ENCODE measurements around the gene KNOP1.
"Not testable (repeated sequence)": the region's sequence is repeated elsewhere in the genome, so short reads cannot be mapped to it uniquely, and the experiment has no call there.

Gene KNOP1

DNA sequence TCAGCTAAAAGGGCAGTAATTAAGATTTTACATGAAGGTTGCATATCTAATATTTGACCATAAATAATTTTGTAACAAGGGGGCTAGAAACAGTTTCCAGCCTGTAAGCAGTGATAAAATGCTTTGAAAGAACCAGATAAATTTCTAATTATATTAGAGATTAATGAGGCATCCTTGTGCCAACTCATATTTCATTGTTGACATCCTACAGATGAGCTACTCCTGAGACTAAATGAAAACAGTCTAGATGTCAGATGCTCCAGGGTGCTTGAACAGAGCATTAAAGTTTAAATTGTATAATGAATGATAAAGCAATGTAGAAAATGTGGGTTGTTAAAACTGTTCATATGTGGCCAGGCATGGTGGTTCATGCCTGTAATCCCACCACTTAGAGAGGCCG, 23.3 kb upstream of the KNOP1 start:
- no peak for DNase-seq (ENCODE audit: low read depth)

DNA sequence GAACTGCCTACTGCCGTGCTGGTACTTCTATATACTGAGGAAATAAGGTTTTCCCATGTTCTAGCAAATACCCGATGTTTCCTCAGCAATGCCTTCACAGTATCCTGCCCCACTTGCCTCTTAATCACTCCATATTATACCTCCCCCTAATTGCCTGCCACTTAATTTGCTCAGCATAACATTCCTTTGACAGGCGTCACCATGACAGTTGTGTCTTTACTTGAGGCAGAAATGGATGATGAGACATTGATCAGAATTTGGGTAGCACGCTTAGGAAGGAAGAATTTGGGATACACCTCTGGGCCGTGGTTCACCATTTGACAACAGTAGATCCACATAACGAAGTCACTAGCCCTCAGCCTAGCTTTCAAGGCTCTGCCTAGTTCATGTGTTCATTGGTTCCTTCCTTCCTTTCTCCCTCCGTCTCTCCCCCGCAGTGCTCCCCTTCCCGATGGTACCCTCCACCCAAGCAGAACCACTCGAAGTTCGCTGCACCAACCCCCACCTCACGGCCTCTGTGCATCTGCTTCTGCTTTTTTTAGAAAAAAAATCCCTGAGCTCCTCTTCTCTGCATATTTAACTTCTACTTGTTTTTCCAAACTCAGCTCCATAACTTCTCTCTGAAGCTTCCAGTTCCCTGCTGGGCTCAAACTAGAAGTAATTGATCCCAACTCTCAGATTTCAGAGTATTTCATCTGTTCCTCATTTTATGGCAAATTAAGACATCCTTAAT, 19.4 kb upstream of the KNOP1 start:
- no peak for DNase-seq (ENCODE audit: low read depth)

DNA sequence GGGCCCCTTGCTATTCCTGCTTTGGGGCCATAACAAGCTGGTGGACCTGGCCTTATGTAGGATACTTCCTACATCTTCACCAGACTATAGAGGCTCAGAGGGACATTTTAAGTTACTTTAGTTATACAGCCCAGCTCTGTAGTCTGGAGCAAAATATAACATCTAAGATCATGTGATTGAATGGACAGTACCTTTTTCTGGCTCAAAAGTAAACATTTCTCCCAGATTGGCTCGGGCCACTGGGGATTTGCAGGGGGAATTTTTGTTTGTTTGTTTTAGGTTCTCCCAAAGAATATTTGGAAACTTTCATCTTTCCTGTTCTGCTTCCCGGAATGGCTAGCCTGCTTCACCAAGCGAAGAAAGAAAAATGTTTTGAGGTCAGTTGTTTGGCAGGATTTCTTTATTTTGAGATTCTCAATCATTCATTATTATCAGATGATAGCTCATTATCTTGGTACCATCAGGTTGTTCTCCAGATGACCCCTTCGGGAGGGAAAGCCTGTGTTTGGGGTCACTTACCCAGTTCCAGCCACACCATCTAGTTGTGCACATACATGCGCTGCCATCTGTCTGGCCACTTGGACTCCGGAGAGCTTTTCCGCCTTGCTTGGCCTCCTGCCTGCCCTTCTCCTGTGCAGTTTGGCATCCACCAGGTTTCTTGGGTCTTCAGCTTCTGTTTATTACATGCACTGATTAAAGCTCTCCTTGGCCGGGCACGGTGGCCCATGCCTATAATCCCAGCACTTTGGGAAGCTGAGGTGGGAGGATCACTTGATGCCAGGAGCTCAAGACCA, 17.2 kb upstream of the KNOP1 start:
- no peak for DNase-seq (ENCODE audit: low read depth)

DNA sequence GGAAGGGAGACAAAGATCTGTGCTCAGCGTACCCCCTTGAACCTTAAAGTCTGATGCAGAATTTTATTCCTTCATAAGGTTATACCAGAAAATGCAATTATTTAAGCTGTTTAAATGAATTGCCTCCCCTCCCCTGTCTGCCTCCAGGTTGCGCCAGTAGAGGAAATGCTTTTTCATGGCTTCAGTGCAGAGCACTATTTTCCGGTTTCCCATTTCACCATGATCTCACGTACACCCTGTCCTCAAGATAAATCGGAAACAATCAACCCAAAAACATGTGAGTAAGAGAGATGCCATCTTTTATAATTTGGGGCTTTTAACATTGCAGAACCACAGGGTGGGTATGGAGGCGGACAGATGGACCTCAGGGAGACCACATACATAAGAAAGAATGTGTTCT, 15.5 kb upstream of the KNOP1 start:
- no peak for DNase-seq (ENCODE audit: low read depth)

DNA sequence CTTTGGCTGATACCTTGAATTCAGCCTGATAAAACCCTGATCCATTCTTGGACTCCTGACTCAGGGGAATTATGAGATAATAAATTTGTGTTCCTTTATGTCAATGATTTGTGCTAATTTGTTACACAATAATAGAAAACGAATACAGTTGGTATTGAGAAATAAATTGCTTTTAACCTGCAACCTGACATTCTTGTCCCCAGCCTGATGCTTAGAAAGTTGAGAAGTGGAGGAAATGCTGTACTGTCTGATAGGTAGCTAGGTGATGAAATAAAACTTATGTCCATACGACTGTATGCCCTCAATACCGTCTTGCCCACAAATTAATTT, 10.6 kb upstream of the KNOP1 start:
- no peak for DNase-seq (ENCODE audit: low read depth)

DNA sequence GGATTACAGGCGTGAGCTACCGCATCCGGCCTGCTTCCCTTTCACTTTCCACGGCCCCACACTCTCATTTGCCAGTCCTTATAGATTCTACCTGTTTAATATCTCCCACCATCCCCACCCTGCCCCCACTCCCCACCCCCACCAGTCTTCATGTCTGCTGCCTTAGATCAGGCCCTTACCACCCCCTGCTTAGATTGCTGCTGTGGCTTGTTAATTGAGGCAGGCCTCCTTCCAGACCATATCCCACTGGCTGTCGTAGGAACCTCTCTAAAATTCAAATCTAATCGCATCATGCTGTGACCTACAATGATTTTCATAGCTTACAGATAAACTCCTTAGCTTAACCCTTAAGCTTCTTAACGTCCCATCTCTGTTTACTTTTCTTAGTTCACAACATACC, 5.0 kb upstream of the KNOP1 start:
- DNase-seq (ENCODE audit: low read depth) = no peak

DNA sequence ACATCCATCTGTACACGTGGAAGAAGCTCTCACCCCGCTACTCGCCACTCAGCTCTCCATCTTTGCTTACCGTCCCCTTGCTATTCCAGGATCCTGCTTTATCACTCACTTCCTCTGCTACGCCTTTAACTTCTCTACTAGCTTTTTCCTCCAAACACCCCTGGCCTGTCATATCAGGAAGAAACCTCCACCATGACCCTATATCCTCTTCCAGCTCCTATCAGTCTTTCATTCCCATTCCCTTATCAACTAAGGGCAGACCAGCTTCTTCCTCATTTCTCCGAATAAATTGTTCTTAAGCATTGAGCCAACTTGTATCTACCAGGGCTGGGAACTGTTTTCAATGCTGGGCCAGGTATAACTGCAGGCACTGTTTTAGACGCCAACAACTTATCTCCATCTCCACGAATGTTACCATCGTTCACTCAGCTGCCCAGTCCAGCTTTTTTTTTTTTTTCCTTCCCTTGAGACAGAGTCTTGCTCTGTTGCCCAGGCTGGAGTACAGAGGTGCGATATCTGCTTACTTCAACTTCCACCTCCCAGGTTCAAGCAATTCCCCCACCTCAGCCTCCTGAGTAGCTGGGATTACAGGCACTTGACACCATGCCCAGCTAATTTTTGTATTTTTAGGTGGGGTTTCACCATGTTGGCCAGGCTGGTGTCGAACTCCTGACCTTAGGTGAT, 4.4 kb upstream of the KNOP1 start:
- no peak for DNase-seq (ENCODE audit: low read depth)

DNA sequence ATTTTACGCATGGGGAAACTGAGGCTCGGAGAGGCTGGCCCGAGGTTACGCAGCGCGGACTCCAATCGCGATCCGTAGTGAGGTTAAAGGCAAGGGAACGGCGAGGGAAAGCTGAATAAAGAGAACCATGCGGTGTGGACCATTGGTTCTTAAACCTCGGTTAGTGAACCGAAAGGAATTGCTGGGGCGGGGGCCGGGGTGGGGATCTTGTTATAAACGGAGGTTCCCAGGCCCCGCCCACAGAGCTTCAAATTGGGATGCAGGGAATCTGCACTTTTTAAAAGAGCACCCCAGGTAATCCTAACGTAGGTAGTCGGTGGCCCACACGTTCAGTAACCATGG, 568 bp upstream of the KNOP1 start:
- DNase-seq (ENCODE audit: low read depth) = no peak

DNA sequence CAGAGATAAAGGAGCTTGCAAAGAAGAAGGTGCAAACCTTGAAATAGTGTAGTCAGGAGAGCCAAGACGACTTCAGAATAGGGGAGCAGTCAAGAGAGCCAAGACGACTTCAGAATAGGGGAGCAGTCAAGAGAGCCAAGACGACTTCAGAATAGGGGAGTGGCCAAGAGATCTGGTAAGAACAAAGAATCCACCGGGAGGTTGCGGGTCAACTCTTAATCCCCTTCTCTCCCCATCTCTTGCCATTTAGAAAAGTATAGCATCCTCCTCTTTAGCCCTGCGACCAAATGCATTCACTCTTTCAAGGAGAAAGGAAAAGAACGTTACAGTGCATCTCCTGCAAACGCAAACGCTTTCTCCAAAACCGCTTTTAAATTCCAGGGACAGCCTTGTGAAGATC, 713 bp downstream of the KNOP1 start:
- peak; percentile 35 for DNase-seq (ENCODE audit: low read depth)

DNA sequence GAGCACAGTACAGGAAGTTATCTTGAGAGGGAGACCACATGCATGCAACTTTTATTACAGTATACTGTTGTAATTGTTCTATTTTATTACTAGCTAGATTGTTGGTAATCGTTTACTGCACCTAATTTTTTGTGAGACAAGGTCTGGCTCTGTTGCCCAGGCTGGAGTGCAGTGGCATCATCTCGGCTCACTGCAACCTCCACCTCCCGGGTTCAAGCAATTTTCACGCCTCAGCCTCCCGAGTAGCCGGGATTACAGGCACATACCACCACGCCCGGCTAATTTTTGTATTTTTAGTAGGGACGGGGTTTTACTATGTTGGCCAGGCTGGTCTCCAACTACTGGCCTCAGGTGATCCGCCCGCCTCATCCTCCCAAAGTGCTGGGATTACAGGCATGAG, 1.3 kb downstream of the KNOP1 start:
- not testable (repeated sequence) for DNase-seq (ENCODE audit: low read depth)

DNA sequence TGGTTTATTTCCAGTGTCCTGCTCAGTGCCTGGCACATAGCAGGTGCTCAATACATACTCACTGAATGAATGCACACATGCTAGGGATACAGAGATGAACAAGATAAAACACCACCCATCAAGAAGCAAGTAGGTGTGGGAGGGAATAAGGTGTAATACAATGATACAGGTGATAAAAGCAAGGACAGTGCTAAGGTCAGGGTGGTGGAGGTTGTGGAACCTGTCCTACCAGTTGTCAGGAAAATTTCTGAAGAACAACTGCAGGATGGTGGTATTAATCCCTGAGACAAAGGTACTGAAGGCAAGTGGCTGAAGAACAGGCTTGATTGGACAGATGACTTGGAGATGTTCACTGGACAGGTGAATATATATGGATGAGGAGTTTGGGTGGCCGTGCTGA, 1.8 kb downstream of the KNOP1 start:
- no peak for DNase-seq (ENCODE audit: low read depth)

DNA sequence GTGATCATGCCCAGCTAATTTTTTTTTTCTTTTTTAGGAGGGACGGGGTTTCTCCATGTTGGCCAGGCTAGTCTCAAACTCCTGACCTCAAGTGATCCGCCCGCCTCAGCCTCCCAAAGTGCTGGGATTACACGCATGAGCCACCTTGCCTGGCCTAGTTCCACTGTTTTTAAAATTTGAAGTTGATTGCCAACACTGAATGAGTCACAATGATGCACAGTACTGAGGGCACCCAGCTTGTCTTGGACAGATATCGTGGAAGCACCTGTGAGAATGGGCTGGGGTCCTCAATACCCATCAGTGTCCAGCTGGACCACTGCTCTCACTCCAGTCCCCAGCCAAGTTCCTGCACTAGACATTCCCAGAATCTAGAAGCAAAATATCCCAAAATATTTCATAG, 2.5 kb downstream of the KNOP1 start:
- no peak for DNase-seq (ENCODE audit: low read depth)

DNA sequence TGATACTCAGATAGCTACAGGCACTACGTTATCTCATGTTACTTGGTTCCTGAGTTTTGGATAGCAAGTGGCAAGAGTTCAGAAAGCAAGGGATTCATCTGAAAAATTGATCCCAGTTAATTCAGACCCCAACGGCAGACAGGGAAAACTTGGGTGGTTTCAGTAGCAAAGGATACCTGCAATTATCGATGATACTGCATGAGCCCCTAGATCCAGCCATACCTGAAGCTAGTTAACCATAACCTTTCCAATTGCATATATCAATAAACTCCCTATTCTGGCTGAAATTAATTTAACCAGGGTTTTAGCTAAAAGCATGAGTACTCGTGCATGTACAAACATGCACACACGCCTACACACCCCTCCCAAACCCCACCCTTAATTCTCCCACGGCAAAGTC, 4.3 kb downstream of the KNOP1 start:
- DNase-seq (ENCODE audit: low read depth) = no peak

DNA sequence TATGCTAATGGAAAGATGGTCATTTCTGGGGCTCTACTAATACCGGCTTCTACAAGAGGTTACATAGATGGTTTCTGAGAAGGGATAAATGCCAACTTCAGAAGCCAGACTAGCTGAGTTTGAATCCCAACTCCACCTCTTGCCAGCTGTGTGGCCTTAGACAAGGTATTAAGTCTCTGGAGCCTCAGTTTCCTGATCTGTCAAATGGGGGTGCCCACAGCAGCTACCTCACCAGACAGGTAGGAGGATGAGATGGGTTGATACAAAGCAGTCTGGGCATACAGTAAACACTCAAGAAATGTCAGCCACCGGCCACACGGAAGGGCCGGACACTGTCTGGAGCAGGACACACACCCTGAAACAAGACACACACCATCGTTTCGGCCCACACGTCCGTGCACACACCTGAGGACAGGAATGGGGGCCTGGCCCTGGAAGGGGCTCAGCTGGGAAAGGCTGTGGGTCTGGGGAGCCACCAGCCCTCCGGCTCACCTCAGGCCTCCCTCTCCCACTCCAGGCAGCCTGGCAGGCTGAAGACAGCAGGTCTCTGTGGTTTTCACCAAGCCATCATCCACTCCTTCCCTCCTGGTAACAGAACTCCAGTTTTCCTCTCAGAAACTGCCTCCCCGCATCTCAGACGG, 5.5 kb downstream of the KNOP1 start:
- no peak for DNase-seq (ENCODE audit: low read depth)

DNA sequence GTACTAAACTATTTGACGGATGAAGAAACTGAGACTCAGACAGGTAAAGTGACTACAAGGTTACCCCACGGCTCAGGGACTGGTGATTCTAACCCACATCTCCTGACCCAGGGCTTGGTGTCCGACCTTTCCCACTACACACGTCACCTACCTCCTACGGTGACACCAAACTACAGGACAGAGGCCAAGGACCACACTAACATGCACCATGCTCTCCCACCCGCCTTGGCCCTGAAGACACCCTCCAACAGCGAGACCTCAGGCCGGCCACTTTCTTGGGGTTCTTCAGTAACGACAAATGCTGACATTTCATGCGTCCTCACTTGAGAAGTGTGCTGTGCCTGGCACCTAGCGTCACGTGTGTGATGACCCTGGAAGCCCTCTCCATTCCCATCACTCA, 6.4 kb downstream of the KNOP1 start:
- DNase-seq (ENCODE audit: low read depth) = no peak

DNA sequence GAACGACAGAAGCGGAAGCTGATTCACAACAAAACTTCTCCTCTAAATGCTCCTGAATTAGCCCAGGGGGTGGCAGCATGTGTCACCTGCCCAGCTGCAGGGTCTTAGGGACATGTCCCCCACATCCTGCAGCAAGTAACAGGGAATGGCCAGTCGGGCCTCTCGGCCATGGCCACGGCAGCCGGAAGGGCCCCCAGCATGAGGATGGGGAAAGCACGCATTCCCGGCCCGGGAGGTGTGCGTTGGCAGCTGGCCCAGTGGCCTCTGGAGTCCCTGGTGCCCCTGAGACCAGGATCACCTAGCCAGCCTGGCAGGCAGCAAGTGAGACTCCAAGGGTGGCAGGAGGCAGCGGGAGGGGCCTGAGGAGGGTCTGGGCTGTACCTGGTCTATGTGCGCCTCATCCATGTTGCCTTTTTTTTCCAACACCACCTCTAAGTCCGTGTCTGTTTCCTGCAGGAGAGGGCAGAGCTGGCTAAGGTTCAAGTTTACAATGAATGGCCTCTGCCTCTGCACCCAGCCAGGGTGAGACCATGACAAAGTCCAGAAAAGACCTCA, 7.0 kb downstream of the KNOP1 start:
- no peak for DNase-seq (ENCODE audit: low read depth)

DNA sequence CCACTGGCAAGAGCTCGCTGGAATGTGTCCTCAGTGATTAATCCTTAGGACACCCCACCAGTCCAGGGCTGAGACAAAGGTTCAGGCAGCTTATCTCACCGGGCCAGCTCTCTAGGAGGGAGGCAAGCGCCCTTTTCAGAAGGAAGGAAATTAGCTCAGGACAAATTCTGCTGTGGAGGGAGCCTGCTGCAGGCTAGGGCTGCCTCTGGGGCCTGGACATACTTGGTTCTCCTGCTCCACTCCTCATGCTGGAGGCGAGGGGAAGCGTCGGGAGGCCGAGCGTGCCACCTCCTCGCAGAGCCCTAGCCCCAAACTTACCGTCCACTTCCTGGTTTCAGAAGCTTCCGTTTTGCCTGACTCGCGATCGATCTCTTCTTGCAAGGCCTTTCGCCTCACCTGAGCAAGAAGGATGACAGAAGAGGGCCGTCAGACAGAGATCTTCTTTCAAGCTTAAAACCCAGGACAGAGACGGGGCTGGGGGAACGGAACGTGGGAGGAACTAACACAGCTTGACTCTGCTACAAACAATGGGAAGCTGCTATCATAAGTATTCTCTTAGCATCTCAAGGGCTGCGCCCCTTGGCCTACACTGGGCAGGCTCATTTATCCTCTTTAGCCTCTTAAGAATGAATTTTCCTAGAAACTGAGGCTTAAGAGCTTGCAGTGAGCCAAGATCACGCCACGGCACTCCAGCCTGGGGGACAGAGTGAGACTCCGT, 7.7 kb downstream of the KNOP1 start:
- DNase-seq (ENCODE audit: low read depth) = no peak

DNA sequence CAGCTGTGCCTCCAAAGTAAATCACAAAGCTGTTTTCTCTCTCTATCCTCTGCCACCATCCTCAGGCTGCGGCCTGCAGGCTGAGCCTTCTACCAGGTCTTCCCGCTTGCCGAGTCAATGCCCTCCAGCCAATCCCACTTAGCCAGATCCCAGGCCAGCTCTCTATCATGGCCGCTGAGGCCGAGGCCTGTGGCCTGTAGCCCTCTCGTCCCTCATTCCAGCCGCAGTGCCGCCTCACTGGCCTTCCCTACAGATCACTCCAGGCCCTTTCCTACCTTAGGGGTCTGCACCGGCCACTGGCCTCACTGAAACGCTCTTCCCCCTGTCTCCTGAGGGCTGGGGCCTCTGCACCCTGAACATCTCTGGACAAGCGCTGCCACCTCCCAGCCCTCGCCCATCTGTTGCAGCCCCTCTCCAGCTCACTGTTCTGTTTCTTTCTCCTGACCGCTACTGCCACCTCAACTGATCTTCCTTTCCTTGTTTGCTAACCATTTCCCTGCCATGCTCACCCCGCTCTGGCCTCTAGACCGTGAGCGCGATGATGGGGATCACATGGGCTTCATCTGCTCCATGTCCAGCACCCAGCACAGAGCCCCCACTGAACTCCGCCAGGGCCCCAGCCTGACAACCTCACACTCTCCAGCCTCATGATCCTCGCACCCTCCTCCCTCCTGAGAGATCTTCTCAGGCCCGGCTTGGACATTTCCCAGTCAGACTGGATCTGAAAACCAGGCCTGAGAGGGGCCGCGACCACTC, 8.5 kb downstream of the KNOP1 start:
- no peak for DNase-seq (ENCODE audit: low read depth)

DNA sequence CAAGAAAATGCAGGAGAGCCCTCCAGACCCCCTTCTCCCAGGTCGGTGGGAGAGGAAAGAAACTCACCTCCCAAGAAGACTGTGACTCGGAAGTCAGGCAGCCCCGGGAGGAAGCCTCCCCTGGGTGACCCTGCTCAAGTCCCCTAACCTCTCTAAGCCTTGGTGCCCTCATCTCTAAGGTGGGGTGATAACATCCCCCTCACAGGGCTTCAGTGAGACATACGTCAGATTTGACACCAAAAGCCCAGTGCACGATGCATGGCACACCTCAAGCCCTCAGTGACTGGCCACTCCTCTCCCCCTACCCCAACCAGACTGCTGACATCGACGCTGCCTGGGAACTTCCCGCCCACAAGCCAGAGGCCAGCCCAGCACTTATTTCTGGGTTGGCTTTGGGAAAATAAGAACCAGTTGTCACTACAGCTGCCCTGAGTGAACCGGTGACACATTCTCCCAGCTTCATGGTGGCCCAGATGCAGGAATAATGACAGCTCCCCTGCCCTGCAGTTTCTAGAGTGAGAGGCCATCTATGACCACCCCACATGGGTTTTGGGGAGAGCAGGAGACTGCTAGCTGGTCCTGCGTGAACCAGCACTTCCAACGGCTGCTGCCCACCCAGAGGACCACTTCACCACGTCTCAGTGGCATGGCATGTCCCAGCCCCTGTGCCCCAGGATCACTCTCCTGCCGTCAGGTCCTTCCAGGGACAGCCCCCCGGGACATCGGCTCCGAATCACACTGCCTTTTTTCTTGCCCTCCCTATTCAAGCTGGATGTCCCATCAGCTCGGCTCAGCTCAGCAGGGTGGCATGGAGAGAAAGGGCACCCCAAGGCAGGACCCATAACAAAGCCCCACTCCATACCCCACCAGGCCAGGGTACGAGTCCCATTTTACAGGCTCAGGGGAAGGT, 9.5 kb downstream of the KNOP1 start:
- no peak for DNase-seq (ENCODE audit: low read depth)
